WTC11 (cell line): ENCODE measurements around the gene COL12A1. TPM values are rescaled to one million over a fixed set of nuclear protein-coding genes. Genes with fewer than 3 reads are reported as not detected.

Source experiments
- ATAC-seq: fragments of 200-7000 bp; cut with Tn5 transposase; 2 replicates; pipeline ENCODE4 v1.10.0; 2021; ENCODE audit warnings: mild to moderate bottlenecking, moderate library complexity
- CTCF ChIA-PET: fragments of 300-600 bp; sonication (Branson Sonifier 250); formaldehyde crosslinking; loops from one replicate; lab custom pipeline; 2021; ENCODE audit warnings: antibody characterized with exemption; lab: Charles Lee
- POLR2A ChIA-PET: fragments of 350-600 bp; sonication (Branson Sonifier 250); formaldehyde crosslinking; loops from one replicate; lab custom pipeline; 2021; ENCODE audit warnings: antibody characterized with exemption; lab: Charles Lee
- DNase-seq: peaks from one replicate; pipeline ENCODE4 v3.0.0; 2021; ENCODE audit warnings: low spot score
- H3K27ac Mint-ChIP-seq: 2 replicates; pipeline ENCODE4 v1.8.0; 2021; ENCODE audit warnings: mixed read lengths
- H3K27me3 Mint-ChIP-seq: 2 replicates; pipeline ENCODE4 v1.8.0; 2021; ENCODE audit warnings: low read depth, mild to moderate bottlenecking, moderate library complexity, mixed read lengths
- H3K36me3 Mint-ChIP-seq: 2 replicates; pipeline ENCODE4 v1.8.0; 2021; ENCODE audit warnings: mixed read lengths
- H3K4me1 Mint-ChIP-seq: 2 replicates; pipeline ENCODE4 v1.8.0; 2022; ENCODE audit warnings: mixed read lengths
- H3K4me3 Mint-ChIP-seq: 2 replicates; pipeline ENCODE4 v1.8.0; 2021; ENCODE audit warnings: mild to moderate bottlenecking, moderate library complexity, mixed read lengths
- H3K9me3 Mint-ChIP-seq: 2 replicates; pipeline ENCODE4 v1.8.0; 2021; ENCODE audit warnings: mixed read lengths
- CREM ChIP-seq: sonication (generic); formaldehyde crosslinking; IDR thresholded peaks from 2 replicates; pipeline ENCODE4 v1.8.1; 2022; ENCODE audit warnings: mild to moderate bottlenecking, missing genetic modification reagents, moderate library complexity
- E2F5 ChIP-seq: sonication (generic); formaldehyde crosslinking; IDR thresholded peaks from 2 replicates; pipeline ENCODE4 v1.8.1; 2022; ENCODE audit warnings: mild to moderate bottlenecking, moderate library complexity, missing genetic modification reagents
- ESRRA ChIP-seq: sonication (generic); formaldehyde crosslinking; IDR thresholded peaks from 2 replicates; pipeline ENCODE4 v1.8.1; 2022; ENCODE audit warnings: mild to moderate bottlenecking, missing genetic modification reagents, borderline replicate concordance
- GRHL2 ChIP-seq: fragments of 250-450 bp; sonication (Bioruptor Pico); IDR thresholded peaks from 2 replicates; pipeline ENCODE4 v1.8.0; 2022; ENCODE audit warnings: mild to moderate bottlenecking, moderate library complexity; ENCODE audit not compliant: insufficient replicate concordance, severe bottlenecking
- HMGA2 ChIP-seq: fragments of 250-450 bp; sonication (Bioruptor Pico); IDR thresholded peaks from 2 replicates; pipeline ENCODE4 v1.4.0; 2021; ENCODE audit warnings: mild to moderate bottlenecking, moderate library complexity
- HMGXB4 ChIP-seq: sonication (generic); formaldehyde crosslinking; IDR thresholded peaks from 2 replicates; pipeline ENCODE4 v1.8.1; 2023; ENCODE audit warnings: mild to moderate bottlenecking, moderate library complexity, missing genetic modification reagents
- IRF2 ChIP-seq: sonication (generic); formaldehyde crosslinking; IDR thresholded peaks from 2 replicates; pipeline ENCODE4 v1.8.0; 2022; ENCODE audit warnings: low read depth, missing genetic modification reagents, borderline replicate concordance
- MAX ChIP-seq: sonication (generic); formaldehyde crosslinking; IDR thresholded peaks from 2 replicates; pipeline ENCODE4 v1.8.0; 2022; ENCODE audit warnings: mild to moderate bottlenecking, missing genetic modification reagents
- MXD4 ChIP-seq: fragments of 250-450 bp; sonication (Bioruptor Pico); IDR thresholded peaks from 2 replicates; pipeline ENCODE4 v1.8.0; 2021; ENCODE audit warnings: mild to moderate bottlenecking, moderate library complexity, borderline replicate concordance
- MYBL2 ChIP-seq: sonication (generic); formaldehyde crosslinking; IDR thresholded peaks from 2 replicates; pipeline ENCODE4 v1.8.1; 2023; ENCODE audit warnings: mild to moderate bottlenecking, moderate library complexity, missing genetic modification reagents
- NR3C1 ChIP-seq: sonication (generic); formaldehyde crosslinking; conservative IDR thresholded peaks from 2 replicates; pipeline ENCODE4 v1.8.1; 2023; ENCODE audit warnings: low read depth, mild to moderate bottlenecking, missing genetic modification reagents
- SMAD4 ChIP-seq: sonication (generic); formaldehyde crosslinking; IDR thresholded peaks from 2 replicates; pipeline ENCODE4 v1.8.0; 2022; ENCODE audit warnings: mild to moderate bottlenecking, missing genetic modification reagents
- TEAD1 ChIP-seq: sonication (generic); formaldehyde crosslinking; IDR thresholded peaks from 2 replicates; pipeline ENCODE4 v1.8.0; 2022; ENCODE audit warnings: mild to moderate bottlenecking, missing genetic modification reagents
- ZNF317 ChIP-seq: sonication (generic); formaldehyde crosslinking; IDR thresholded peaks from 2 replicates; pipeline ENCODE4 v1.8.1; 2023; ENCODE audit warnings: low read depth, mild to moderate bottlenecking, moderate library complexity, missing genetic modification reagents, borderline replicate concordance
- ZNF416 ChIP-seq: fragments of 250-450 bp; sonication (Bioruptor Pico); IDR thresholded peaks from 2 replicates; pipeline ENCODE4 v1.9.0; 2021; ENCODE audit warnings: mild to moderate bottlenecking, inconsistent platforms
- total RNA-seq: library from RNA; stranded (reverse); gene quantifications from 3 replicates; pipeline ENCODE4 v1.2.3, GENCODE V29; 2021
- TF ChIP-seq, protein P1 (sequence below): sonication (generic); formaldehyde crosslinking; IDR thresholded peaks from 2 replicates; pipeline ENCODE4 v1.8.0; 2023; ENCODE audit warnings: missing genetic modification reagents, mild to moderate bottlenecking, borderline replicate concordance
- TF ChIP-seq, protein P2 (sequence below): sonication (generic); formaldehyde crosslinking; IDR thresholded peaks from 2 replicates; pipeline ENCODE4 v1.8.1; 2022; ENCODE audit warnings: missing genetic modification reagents, borderline replicate concordance
- TF ChIP-seq, protein P3 (sequence below): fragments of 250-450 bp; sonication (Bioruptor Pico); IDR thresholded peaks from 2 replicates; pipeline ENCODE4 v1.8.0; 2021; ENCODE audit warnings: mild to moderate bottlenecking
- TF ChIP-seq, protein P4 (sequence below): fragments of 250-450 bp; sonication (Bioruptor Pico); IDR thresholded peaks from 2 replicates; pipeline ENCODE4 v1.9.0; 2021; ENCODE audit warnings: mild to moderate bottlenecking, borderline replicate concordance

The COL12A1 gene
- total RNA-seq, 1 experiment from 2014 or later, result 1.1 TPM

DNA sequence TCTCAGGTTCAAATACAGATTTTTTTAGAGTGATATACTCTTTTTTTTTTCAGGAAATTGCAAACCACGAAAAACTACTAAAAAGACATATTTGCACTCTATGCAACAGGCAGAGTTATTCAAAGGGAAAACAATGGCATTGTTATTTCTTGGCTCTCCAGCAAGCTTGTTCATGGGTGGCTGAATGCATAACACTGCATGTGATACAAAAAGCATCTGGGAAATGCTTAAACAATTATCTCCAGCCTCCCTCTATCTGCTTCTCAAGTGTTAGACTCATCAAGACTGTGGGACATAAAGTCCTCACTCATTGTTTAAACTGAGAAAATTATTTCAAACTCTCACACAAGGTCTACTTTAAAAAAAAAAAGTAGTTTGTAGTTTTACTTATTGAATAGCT is 7.3 kb upstream of the COL12A1 start:
- CTCF ChIA-PET, result interaction anchor here (0.6 to 0.7 kb wide), 2 partner anchors 84 to 1719 kb away, joined by 3 read pairs; no protein-coding TSS in a partner anchor
- peaks cover 20% of the 10 kb centered on the region for H3K27me3 Mint-ChIP-seq
- no peaks in the 10 kb centered on the region for H3K9me3 Mint-ChIP-seq
- no peak overlapping the region for H3K4me3 Mint-ChIP-seq
- DNase-seq (no peak), ATAC-seq (peak; percentile 16)
- no peak overlapping the region for H3K27ac Mint-ChIP-seq
- POLR2A ChIA-PET, result no interaction called here
- no peaks in the 10 kb centered on the region for H3K36me3 Mint-ChIP-seq
- H3K4me1 Mint-ChIP-seq, result peaks cover 53% of the 10 kb centered on the region
- TF ChIP-seq E2F5 (no peak), NR3C1 (no peak), MYBL2 (CRISPR knock-in tag) (no peak), SMAD4 (no peak), TEAD1 (CRISPR knock-in tag) (peak; percentile 60; the same call in 1 of the 2 replicates)
- TF ChIP-seq, protein P1, sequence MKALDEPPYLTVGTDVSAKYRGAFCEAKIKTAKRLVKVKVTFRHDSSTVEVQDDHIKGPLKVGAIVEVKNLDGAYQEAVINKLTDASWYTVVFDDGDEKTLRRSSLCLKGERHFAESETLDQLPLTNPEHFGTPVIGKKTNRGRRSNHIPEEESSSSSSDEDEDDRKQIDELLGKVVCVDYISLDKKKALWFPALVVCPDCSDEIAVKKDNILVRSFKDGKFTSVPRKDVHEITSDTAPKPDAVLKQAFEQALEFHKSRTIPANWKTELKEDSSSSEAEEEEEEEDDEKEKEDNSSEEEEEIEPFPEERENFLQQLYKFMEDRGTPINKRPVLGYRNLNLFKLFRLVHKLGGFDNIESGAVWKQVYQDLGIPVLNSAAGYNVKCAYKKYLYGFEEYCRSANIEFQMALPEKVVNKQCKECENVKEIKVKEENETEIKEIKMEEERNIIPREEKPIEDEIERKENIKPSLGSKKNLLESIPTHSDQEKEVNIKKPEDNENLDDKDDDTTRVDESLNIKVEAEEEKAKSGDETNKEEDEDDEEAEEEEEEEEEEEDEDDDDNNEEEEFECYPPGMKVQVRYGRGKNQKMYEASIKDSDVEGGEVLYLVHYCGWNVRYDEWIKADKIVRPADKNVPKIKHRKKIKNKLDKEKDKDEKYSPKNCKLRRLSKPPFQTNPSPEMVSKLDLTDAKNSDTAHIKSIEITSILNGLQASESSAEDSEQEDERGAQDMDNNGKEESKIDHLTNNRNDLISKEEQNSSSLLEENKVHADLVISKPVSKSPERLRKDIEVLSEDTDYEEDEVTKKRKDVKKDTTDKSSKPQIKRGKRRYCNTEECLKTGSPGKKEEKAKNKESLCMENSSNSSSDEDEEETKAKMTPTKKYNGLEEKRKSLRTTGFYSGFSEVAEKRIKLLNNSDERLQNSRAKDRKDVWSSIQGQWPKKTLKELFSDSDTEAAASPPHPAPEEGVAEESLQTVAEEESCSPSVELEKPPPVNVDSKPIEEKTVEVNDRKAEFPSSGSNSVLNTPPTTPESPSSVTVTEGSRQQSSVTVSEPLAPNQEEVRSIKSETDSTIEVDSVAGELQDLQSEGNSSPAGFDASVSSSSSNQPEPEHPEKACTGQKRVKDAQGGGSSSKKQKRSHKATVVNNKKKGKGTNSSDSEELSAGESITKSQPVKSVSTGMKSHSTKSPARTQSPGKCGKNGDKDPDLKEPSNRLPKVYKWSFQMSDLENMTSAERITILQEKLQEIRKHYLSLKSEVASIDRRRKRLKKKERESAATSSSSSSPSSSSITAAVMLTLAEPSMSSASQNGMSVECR (CRISPR knock-in tag), result no peak
- TF ChIP-seq, protein P2, sequence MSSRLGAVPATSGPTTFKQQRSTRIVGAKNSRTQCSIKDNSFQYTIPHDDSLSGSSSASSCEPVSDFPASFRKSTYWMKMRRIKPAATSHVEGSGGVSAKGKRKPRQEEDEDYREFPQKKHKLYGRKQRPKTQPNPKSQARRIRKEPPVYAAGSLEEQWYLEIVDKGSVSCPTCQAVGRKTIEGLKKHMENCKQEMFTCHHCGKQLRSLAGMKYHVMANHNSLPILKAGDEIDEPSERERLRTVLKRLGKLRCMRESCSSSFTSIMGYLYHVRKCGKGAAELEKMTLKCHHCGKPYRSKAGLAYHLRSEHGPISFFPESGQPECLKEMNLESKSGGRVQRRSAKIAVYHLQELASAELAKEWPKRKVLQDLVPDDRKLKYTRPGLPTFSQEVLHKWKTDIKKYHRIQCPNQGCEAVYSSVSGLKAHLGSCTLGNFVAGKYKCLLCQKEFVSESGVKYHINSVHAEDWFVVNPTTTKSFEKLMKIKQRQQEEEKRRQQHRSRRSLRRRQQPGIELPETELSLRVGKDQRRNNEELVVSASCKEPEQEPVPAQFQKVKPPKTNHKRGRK (CRISPR knock-in tag), result no peak

DNA sequence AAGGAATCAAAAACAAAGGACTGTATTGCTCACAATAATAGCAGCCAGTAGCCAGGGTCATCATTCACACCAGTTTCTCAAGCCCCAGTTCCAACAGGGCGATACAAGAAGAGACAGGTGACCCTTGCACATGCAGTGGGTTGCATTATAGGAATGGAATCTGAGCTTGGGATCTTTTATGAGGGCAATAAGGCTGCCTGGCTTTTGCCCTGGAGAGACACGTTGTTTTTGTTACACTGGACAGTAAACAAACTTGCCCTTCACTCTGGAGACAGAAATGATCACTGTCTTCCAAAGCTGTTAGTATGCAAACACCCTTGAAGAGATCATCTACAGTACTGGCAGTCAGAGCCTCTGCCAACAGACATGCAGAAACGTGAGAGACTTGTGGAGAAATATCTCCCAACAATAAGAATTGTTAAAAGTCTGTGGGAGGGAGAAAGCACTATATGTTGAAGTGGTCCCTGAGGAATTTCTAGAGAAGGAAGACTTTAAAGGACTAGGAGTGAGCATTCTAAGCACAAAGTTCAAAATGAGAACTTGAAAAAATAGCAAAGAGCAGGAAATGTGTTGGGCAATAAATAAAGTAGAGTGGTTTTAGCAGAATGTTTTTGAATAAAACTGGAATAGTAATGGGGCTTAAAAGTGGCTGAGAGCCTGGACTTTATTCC is 6.2 kb upstream of the COL12A1 start:
- H3K4me1 Mint-ChIP-seq, result peaks cover 61% of the 10 kb centered on the region
- H3K4me3 Mint-ChIP-seq, result no peak overlapping the region
- ATAC-seq (no peak), DNase-seq (no peak)
- CTCF ChIA-PET, result interaction anchor here (0.7 to 1.6 kb wide), 9 partner anchors 10 to 1473 kb away, joined by 3 to 7 read pairs (median 4); partner anchors contain the start of gene COX7A2
- H3K36me3 Mint-ChIP-seq, result no peaks in the 10 kb centered on the region
- H3K9me3 Mint-ChIP-seq, result no peaks in the 10 kb centered on the region
- peak overlapping the region; percentile 20; the same call in 1 of the 2 replicates for H3K27ac Mint-ChIP-seq
- POLR2A ChIA-PET, result no interaction called here
- peaks cover 30% of the 10 kb centered on the region for H3K27me3 Mint-ChIP-seq
- TF ChIP-seq CREM (no peak), MAX (CRISPR knock-in tag) (no peak), ZNF416 (no peak), ESRRA (CRISPR knock-in tag) (no peak), MXD4 (no peak), GRHL2 (CRISPR knock-in tag) (no peak), HMGXB4 (CRISPR knock-in tag) (no peak), HMGA2 (CRISPR knock-in tag) (no peak), ZNF317 (no peak), IRF2 (CRISPR knock-in tag) (no peak)
- TF ChIP-seq, protein P3, sequence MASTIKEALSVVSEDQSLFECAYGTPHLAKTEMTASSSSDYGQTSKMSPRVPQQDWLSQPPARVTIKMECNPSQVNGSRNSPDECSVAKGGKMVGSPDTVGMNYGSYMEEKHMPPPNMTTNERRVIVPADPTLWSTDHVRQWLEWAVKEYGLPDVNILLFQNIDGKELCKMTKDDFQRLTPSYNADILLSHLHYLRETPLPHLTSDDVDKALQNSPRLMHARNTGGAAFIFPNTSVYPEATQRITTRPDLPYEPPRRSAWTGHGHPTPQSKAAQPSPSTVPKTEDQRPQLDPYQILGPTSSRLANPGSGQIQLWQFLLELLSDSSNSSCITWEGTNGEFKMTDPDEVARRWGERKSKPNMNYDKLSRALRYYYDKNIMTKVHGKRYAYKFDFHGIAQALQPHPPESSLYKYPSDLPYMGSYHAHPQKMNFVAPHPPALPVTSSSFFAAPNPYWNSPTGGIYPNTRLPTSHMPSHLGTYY (CRISPR knock-in tag), result no peak
- TF ChIP-seq, protein P4, sequence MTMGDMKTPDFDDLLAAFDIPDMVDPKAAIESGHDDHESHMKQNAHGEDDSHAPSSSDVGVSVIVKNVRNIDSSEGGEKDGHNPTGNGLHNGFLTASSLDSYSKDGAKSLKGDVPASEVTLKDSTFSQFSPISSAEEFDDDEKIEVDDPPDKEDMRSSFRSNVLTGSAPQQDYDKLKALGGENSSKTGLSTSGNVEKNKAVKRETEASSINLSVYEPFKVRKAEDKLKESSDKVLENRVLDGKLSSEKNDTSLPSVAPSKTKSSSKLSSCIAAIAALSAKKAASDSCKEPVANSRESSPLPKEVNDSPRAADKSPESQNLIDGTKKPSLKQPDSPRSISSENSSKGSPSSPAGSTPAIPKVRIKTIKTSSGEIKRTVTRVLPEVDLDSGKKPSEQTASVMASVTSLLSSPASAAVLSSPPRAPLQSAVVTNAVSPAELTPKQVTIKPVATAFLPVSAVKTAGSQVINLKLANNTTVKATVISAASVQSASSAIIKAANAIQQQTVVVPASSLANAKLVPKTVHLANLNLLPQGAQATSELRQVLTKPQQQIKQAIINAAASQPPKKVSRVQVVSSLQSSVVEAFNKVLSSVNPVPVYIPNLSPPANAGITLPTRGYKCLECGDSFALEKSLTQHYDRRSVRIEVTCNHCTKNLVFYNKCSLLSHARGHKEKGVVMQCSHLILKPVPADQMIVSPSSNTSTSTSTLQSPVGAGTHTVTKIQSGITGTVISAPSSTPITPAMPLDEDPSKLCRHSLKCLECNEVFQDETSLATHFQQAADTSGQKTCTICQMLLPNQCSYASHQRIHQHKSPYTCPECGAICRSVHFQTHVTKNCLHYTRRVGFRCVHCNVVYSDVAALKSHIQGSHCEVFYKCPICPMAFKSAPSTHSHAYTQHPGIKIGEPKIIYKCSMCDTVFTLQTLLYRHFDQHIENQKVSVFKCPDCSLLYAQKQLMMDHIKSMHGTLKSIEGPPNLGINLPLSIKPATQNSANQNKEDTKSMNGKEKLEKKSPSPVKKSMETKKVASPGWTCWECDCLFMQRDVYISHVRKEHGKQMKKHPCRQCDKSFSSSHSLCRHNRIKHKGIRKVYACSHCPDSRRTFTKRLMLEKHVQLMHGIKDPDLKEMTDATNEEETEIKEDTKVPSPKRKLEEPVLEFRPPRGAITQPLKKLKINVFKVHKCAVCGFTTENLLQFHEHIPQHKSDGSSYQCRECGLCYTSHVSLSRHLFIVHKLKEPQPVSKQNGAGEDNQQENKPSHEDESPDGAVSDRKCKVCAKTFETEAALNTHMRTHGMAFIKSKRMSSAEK, result no peak
